ENCODE data around the gene GCNT2.

GRCh38 chr6:10514049-10514780 is 6.9 kb upstream of the GCNT2 start:
- TF ChIP-seq EZH2 (IDR thresholded peaks at IDR 0.05), result no peak
- TF ChIP-seq FOXP2 (optimal IDR thresholded peaks at IDR 0.05; ENCODE audit: control extremely low read depth, extremely low read length, insufficient read depth), result no peak
